PC-3 (cell line): ENCODE data around the gene LCE1F. TPM values are rescaled to one million over a fixed set of nuclear protein-coding genes. Genes with fewer than 3 reads are reported as not detected.

Experiments
- ATAC-seq: fragments of 200-7000 bp; cut with Tn5 transposase; 2 replicates; pipeline ENCODE4 v1.9.1; 2020; ENCODE audit warnings: mild to moderate bottlenecking, moderate library complexity
- BruUV-seq: library from RNA; stranded (reverse); fragments of 400-500 nt; replicated peaks from 2 replicates; lab custom pipeline; 2021; lab: Mats Ljungman, UMichigan
- CTCF ChIA-PET: fragments of 300-600 bp; sonication (Branson Sonifier 250); formaldehyde crosslinking; loops from one replicate; lab custom pipeline; 2022; ENCODE audit warnings: antibody characterized with exemption; lab: Charles Lee
- POLR2A ChIA-PET: fragments of 300-600 bp; sonication (Branson Sonifier 250); formaldehyde crosslinking; loops from one replicate; lab custom pipeline; 2022; ENCODE audit warnings: antibody characterized with exemption; ENCODE audit not compliant: unreplicated experiment; lab: Charles Lee
- DNase-seq: peaks from one replicate; pipeline ENCODE4 v3.0.0-alpha.2; 2015
- H2AFZ ChIP-seq: fragments of 300-600 bp; sonication (generic); 2 replicates; pipeline ENCODE4 v1.6.0; 2016; ENCODE audit warnings: antibody characterized with exemption, low read length
- H3F3A ChIP-seq: fragments of 300-600 bp; sonication (generic); one replicate; pipeline ENCODE4 v1.6.0; 2017; ENCODE audit warnings: antibody characterized with exemption, low read length, control low read depth, mild to moderate bottlenecking; ENCODE audit not compliant: unreplicated experiment
- H3K27ac ChIP-seq: fragments of 300-600 bp; sonication (generic); 2 replicates; pipeline ENCODE4 v1.5.1; 2016; ENCODE audit warnings: mild to moderate bottlenecking, low read length
- H3K27me3 ChIP-seq: fragments of 300-600 bp; sonication (generic); 2 replicates; pipeline ENCODE4 v1.6.1; 2016; ENCODE audit warnings: low read length, mixed read lengths
- H3K36me3 ChIP-seq: fragments of 300-600 bp; sonication (generic); 2 replicates; pipeline ENCODE4 v1.6.1; 2016; ENCODE audit warnings: low read depth, mixed run types, low read length, mixed read lengths
- H3K4me1 ChIP-seq: fragments of 300-600 bp; sonication (generic); 2 replicates; pipeline ENCODE4 v1.5.1; 2016; ENCODE audit warnings: low read length; ENCODE audit not compliant: insufficient read depth
- H3K4me2 ChIP-seq: fragments of 300-600 bp; sonication (generic); 2 replicates; pipeline ENCODE4 v1.6.0; 2016; ENCODE audit warnings: low read length
- H3K4me3 ChIP-seq: fragments of 300-600 bp; sonication (generic); 2 replicates; pipeline ENCODE4 v1.5.1; 2016; ENCODE audit warnings: mild to moderate bottlenecking, low read length, mixed read lengths
- H3K79me2 ChIP-seq: fragments of 300-600 bp; sonication (generic); 2 replicates; pipeline ENCODE4 v1.6.1; 2017; ENCODE audit warnings: low read length, mixed read lengths
- H3K9ac ChIP-seq: fragments of 300-600 bp; sonication (generic); 2 replicates; pipeline ENCODE4 v1.6.0; 2016; ENCODE audit warnings: mild to moderate bottlenecking, low read length
- H3K9me2 ChIP-seq: fragments of 300-600 bp; sonication (generic); replicated peaks from 2 replicates; pipeline ENCODE4 v1.6.1; 2016; ENCODE audit warnings: mixed run types, low read length, mixed read lengths
- H3K9me3 ChIP-seq: fragments of 300-600 bp; sonication (generic); 2 replicates; pipeline ENCODE4 v1.6.1; 2016; ENCODE audit warnings: low read length, mixed read lengths
- H4K20me1 ChIP-seq: fragments of 300-600 bp; sonication (generic); 2 replicates; pipeline ENCODE4 v1.6.1; 2016; ENCODE audit warnings: low read length, mixed read lengths
- EZH2 ChIP-seq: fragments of 300-600 bp; sonication (generic); IDR thresholded peaks from one replicate; pipeline ENCODE4 v1.6.1; 2017; ENCODE audit warnings: antibody characterized with exemption, mild to moderate bottlenecking, low read length; ENCODE audit not compliant: unreplicated experiment
- EZH2phosphoT487 ChIP-seq: fragments of 300-600 bp; sonication (generic); IDR thresholded peaks from 2 replicates; pipeline ENCODE4 v1.6.1; 2018; ENCODE audit warnings: mild to moderate bottlenecking, antibody characterized with exemption, low read length, borderline replicate concordance
- intact Hi-C: fragments of 100-400 bp; cut with micrococcal nuclease; formaldehyde crosslinking; loops from 2 replicates; pipeline ENCODE4 v1.9.0; 2023
- total RNA-seq: library from RNA; depleted of rRNA; stranded (reverse); fragments of >200 nt; gene quantifications from 2 replicates; pipeline ENCODE4 v1.2.3, GENCODE V29; 2014; rRNA removed
- TF ChIP-seq, protein P1 (sequence below): fragments of 300-600 bp; sonication (generic); conservative IDR thresholded peaks from 2 replicates; pipeline ENCODE4 v1.5.1; 2017; ENCODE audit warnings: antibody characterized with exemption, low read depth, mild to moderate bottlenecking, low read length

Gene LCE1F
- total RNA-seq, 1 experiment from 2014 or later, result not detected

GRCh38 chr1:152817309-152817708 is 42.4 kb downstream of the LCE1F start:
- no TSS peak for BruUV-seq
- Histone ChIP-seq H3K4me1 (no peaks in the 10 kb centered on the region), H2AFZ (no peak overlapping the region), H3K9me3 (no peaks in the 10 kb centered on the region), H3K27me3 (peaks cover 21% of the 10 kb centered on the region), H3K4me2 (no peak overlapping the region), H3K9me2 (no peaks in the 10 kb centered on the region), H3K36me3 (no peaks in the 10 kb centered on the region), H3K9ac (no peak overlapping the region), H3K27ac (no peak overlapping the region), H3K79me2 (no peaks in the 10 kb centered on the region), H3K4me3 (no peak overlapping the region), H4K20me1 (no peaks in the 10 kb centered on the region), H3F3A (no peaks in the 10 kb centered on the region)
- ChIA-PET POLR2A (no interaction called here), CTCF (no interaction called here)
- no peak for ATAC-seq
- intact Hi-C loops, result no loop called here
- peak; percentile 29 for DNase-seq
- TF ChIP-seq, protein P1, sequence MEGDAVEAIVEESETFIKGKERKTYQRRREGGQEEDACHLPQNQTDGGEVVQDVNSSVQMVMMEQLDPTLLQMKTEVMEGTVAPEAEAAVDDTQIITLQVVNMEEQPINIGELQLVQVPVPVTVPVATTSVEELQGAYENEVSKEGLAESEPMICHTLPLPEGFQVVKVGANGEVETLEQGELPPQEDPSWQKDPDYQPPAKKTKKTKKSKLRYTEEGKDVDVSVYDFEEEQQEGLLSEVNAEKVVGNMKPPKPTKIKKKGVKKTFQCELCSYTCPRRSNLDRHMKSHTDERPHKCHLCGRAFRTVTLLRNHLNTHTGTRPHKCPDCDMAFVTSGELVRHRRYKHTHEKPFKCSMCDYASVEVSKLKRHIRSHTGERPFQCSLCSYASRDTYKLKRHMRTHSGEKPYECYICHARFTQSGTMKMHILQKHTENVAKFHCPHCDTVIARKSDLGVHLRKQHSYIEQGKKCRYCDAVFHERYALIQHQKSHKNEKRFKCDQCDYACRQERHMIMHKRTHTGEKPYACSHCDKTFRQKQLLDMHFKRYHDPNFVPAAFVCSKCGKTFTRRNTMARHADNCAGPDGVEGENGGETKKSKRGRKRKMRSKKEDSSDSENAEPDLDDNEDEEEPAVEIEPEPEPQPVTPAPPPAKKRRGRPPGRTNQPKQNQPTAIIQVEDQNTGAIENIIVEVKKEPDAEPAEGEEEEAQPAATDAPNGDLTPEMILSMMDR, result no peak
- TF ChIP-seq EZH2 (no peak), EZH2phosphoT487 (no peak)

- no TSS peak for BruUV-seq
- ATAC-seq, result no peak
- Histone ChIP-seq H3K36me3 (no peaks in the 10 kb centered on the region), H3K4me2 (no peak overlapping the region), H3K27ac (no peak overlapping the region), H3K9me3 (no peaks in the 10 kb centered on the region), H3K27me3 (peaks cover 54% of the 10 kb centered on the region), H3K9ac (no peak overlapping the region), H3K79me2 (no peaks in the 10 kb centered on the region), H4K20me1 (no peaks in the 10 kb centered on the region), H3K4me1 (no peaks in the 10 kb centered on the region), H2AFZ (no peak overlapping the region), H3K9me2 (no peaks in the 10 kb centered on the region), H3F3A (no peaks in the 10 kb centered on the region), H3K4me3 (no peak overlapping the region)
- no peak for DNase-seq
- intact Hi-C loops, result no loop called here
- CTCF ChIA-PET, result no interaction called here
- POLR2A ChIA-PET, result no interaction called here
- TF ChIP-seq EZH2 (no peak), EZH2phosphoT487 (no peak)
- TF ChIP-seq, protein P1, result no peak
Observed at GRCh38 chr1:152823294-152823693, 48.4 kb downstream of the LCE1F start.

GRCh38 chr1:152824964-152825363 is 50.0 kb downstream of the LCE1F start:
- no peaks in the 10 kb centered on the region for H3K36me3 ChIP-seq
- H3K27ac ChIP-seq, result no peak overlapping the region
- H3K9ac ChIP-seq, result no peak overlapping the region
- no peak overlapping the region for H2AFZ ChIP-seq
- DNase-seq (no peak), ATAC-seq (no peak)
- ChIA-PET CTCF (no interaction called here), POLR2A (no interaction called here)
- TF ChIP-seq EZH2, result no peak
- TF ChIP-seq EZH2phosphoT487, result no peak
- TF ChIP-seq, protein P1, result no peak
- no peak overlapping the region for H3K4me3 ChIP-seq
- no peaks in the 10 kb centered on the region for H3K4me1 ChIP-seq
- no peaks in the 10 kb centered on the region for H3K79me2 ChIP-seq
- no peaks in the 10 kb centered on the region for H4K20me1 ChIP-seq
- H3K9me2 ChIP-seq, result no peaks in the 10 kb centered on the region
- H3K27me3 ChIP-seq, result peaks cover 65% of the 10 kb centered on the region
- H3K4me2 ChIP-seq, result no peak overlapping the region
- no peaks in the 10 kb centered on the region for H3K9me3 ChIP-seq
- intact Hi-C loops, result no loop called here
- BruUV-seq, result no TSS peak
- no peaks in the 10 kb centered on the region for H3F3A ChIP-seq

Other genes with a start within 250 kb of the LCE1F start
- gene LCE3E, start 208.4 kb upstream of the LCE1F start, total RNA-seq, result not detected in 2 replicates
- not detected in 2 replicates for gene LCE3D, start 194.6 kb upstream of the LCE1F start, total RNA-seq
- not detected in 2 replicates for gene LCE3C, start 174.9 kb upstream of the LCE1F start, total RNA-seq
- not detected in 2 replicates for gene LCE3B, start 161.3 kb upstream of the LCE1F start, total RNA-seq
- gene LCE3A, start 152.0 kb upstream of the LCE1F start, total RNA-seq, result not detected in 2 replicates
- gene LCE2D, start 111.8 kb upstream of the LCE1F start, total RNA-seq, result not detected in 2 replicates
- not detected in 2 replicates for gene LCE2C, start 99.9 kb upstream of the LCE1F start, total RNA-seq
- not detected in 2 replicates for gene LCE2B, start 89.0 kb upstream of the LCE1F start, total RNA-seq
- gene LCE2A, start 76.8 kb upstream of the LCE1F start, total RNA-seq, result not detected in 2 replicates
- gene LCE4A, start 67.0 kb upstream of the LCE1F start, total RNA-seq, result not detected in 2 replicates
- gene KPRP, start 17.1 kb upstream of the LCE1F start, total RNA-seq, result not detected in 2 replicates
- gene LCE1E, start 11.1 kb downstream of the LCE1F start, total RNA-seq, result not detected in 2 replicates
- gene LCE1D, start 21.6 kb downstream of the LCE1F start, total RNA-seq, result not detected in 2 replicates
- gene LCE1C, start 31.5 kb downstream of the LCE1F start, total RNA-seq, result not detected in 2 replicates
- not detected in 2 replicates for gene LCE1B, start 36.8 kb downstream of the LCE1F start, total RNA-seq
- gene LCE1A, start 52.3 kb downstream of the LCE1F start, total RNA-seq, result not detected in 2 replicates
- gene LCE6A, start 67.7 kb downstream of the LCE1F start, total RNA-seq, result not detected in 2 replicates
- not detected in 2 replicates for gene LCE7A, start 84.9 kb downstream of the LCE1F start, total RNA-seq
- not detected in 2 replicates for gene SMCP, start 103.2 kb downstream of the LCE1F start, total RNA-seq
- gene IVL, start 133.4 kb downstream of the LCE1F start, total RNA-seq, result 0.55 and 1.0 TPM in 2 replicates
- not detected in 2 replicates for gene SPRR5, start 172.1 kb downstream of the LCE1F start, total RNA-seq
- not detected in 2 replicates for gene SPRR4, start 195.5 kb downstream of the LCE1F start, total RNA-seq
- gene SPRR1A, start 208.9 kb downstream of the LCE1F start, total RNA-seq, result not detected in 2 replicates
- gene SPRR3, start 226.6 kb downstream of the LCE1F start, total RNA-seq, result 0.51 TPM in 1 of 2 replicates, not detected in the other